ENCODE measurements around the gene CASR.

Gene CASR

GRCh38 chr3:122299872-122300460 lies 116.5 kb downstream of the CASR start:
- DNase-seq (ENCODE audit: extremely low read depth in 1 of 2, low read depth in 1 of 2) = no peak

DNA sequence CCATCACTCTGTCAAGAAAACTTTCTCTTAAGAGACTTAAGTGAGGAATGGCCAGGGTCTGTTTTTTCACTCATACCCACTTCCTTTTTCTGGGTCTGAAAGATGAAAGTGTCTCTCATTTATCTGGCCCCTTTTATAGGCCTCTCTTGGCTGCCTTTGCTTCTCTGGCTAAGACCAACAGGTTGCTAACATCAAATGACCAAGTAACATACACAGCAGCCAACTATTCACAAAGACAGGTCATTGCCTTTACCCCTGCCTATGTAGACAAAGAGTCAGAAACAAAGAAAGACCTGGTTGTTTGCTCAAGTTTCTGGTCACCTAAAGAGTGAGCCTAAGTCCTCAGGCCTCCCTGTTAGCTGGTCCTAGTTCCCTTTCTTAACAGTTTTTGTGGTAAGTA lies 117.6 kb downstream of the CASR start:
- DNase-seq (ENCODE audit: extremely low read depth in 1 of 2, low read depth in 1 of 2) = no peak

DNA sequence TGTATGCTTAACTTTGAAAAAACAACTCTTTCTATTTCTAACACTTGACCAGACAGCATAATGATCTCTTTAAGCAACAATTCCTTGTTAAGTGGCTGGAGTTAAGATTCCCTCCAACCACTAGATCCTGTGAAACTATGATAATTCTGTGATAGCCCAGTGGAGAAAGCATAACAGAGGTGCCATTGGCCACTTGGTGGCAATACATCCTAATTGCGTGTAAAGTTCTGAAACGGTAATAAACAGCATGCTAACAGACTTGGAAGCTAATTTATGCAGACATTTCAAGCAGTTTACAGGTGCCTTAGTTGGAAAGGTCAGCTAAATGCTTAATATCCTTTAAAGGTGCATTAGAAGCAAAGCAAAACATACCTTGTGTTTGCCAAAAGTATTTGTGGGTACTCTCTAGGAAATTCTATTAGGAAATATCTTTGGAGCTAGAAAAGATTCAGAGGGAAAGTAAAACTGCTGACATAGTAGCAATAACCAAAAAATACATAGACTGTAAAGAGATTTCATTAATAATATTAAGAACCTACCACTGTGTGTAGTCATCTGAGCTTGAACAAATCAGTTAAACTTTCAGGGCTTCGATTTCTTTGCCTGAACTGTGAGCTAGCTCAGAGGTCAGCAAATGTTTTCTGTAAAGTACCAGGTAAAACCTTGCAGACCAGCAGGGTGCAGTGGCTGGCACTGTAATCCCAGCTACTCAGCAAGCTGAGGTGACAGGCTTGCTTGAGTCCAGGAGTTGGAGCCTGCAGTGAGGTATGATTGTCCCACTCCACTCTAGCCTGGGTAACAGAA lies 122.6 kb downstream of the CASR start:
- DNase-seq (ENCODE audit: extremely low read depth in 1 of 2, low read depth in 1 of 2) = no peak

DNA sequence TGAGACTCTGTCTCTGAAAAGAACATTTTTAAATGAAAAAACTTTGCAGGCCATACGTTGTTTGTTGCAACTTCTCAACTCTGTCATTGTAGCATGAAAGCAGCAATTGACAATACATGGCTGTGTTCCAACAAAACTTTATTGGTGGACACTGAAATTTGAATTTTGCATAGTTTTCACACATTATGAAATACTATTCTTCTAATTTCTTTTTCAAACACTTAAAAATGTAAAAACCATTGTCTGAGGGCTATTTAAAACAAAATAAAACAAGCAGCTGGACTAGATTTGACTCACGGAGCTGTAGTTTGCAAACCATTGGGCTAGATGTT lies 123.1 kb downstream of the CASR start:
- no peak for DNase-seq (ENCODE audit: extremely low read depth in 1 of 2, low read depth in 1 of 2)

GRCh38 chr3:122307094-122307687 lies 123.7 kb downstream of the CASR start:
- no peak for DNase-seq (ENCODE audit: extremely low read depth in 1 of 2, low read depth in 1 of 2)

- no peak for DNase-seq (ENCODE audit: extremely low read depth in 1 of 2, low read depth in 1 of 2)
Measured at GRCh38 chr3:122307976-122308375, 124.5 kb downstream of the CASR start.

DNA sequence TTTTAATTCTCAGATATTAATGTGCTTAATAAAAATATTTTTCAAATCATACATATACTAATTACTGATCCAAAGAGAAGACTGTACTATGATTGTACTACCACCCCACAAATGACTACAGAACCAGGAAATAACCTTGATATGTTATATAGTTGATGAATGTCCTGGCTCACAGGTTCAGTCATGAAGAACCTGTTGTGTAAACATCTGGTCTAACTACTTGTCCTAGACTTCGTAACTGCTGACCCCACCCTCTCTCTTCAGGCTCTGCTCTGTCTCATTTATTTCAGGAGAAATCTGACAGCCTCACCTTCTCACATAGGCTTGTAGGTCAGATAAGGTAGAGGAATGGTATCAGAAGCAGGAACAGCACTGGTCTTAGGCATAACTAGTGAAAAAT lies 126.9 kb downstream of the CASR start:
- DNase-seq (ENCODE audit: extremely low read depth in 1 of 2, low read depth in 1 of 2) = no peak

DNA sequence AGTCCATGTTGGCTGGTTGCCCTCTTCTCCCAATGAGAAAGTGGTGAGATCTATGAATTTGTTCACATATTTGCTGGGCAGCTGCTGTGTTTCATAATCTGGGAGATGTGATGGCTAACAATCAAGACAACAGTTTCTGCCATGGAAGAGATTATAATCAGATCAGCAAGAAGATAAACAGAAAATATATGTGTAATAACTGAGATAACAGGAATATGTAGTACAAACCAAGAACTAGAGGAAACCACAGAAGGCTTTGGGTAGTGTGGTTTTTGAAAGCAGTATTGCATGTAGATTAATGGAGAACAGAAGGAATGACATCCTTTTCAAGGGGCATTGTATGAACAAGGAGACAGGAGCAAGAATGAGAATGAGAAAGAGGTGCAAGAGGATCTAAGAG lies 129.4 kb downstream of the CASR start:
- no peak for DNase-seq (ENCODE audit: extremely low read depth in 1 of 2, low read depth in 1 of 2)

- no peak for DNase-seq (ENCODE audit: extremely low read depth in 1 of 2, low read depth in 1 of 2)
Measured at GRCh38 chr3:122313281-122313680, 129.8 kb downstream of the CASR start.

- DNase-seq (ENCODE audit: extremely low read depth in 1 of 2, low read depth in 1 of 2) = no peak
Measured at GRCh38 chr3:122314228-122314876, 130.9 kb downstream of the CASR start.

- no peak for DNase-seq (ENCODE audit: extremely low read depth in 1 of 2, low read depth in 1 of 2)
Measured at GRCh38 chr3:122315619-122316018, 132.2 kb downstream of the CASR start.

GRCh38 chr3:122316368-122316767 lies 132.9 kb downstream of the CASR start:
- no peak for DNase-seq (ENCODE audit: extremely low read depth in 1 of 2, low read depth in 1 of 2)

- DNase-seq (ENCODE audit: extremely low read depth in 1 of 2, low read depth in 1 of 2) = no peak
Measured at GRCh38 chr3:122318620-122319019, 135.2 kb downstream of the CASR start.

DNA sequence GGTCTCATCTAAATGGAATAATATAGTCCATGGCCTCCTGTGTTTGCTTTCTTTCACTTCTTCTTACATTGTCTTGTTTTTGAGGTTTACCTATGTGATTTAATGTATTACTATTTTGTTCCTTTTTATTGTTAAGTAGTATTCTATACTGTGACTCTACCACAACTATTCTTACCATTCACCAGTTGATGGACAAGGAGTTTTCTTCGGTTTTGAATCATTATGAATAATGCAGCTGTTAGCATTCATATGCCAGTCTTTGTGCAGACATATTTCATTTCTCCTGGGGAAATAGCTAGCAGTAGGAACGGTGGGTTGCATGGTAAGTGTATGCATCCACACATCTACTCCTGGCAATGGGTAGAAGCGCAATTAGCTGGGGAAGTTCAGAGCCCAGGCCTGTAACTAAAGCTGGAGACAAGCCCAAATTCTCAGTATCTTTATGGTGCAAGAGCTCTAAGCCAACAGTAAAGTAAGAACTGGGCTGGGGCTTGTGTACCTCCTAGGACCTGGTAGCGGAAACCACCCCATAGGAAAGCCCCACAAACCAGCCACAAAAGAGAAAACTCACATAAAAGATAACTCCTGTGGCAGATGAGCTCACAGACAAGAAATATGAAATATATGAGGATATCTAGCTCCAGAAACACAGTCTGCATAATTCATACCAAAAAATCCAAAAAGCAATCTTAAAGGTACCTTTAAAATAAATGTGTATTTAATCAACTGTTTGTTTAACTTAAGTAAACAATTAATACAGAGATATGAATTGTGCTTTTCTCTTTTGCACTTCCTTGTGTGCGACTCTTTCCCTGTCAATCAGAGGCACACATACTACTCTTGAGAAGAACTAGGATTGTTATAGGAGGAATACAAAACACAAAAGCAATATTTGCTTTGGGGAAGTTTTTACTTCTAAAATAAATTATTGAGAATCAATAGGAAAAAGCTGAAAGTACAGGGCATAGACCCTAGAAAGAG lies 138.9 kb downstream of the CASR start:
- DNase-seq (ENCODE audit: extremely low read depth in 1 of 2, low read depth in 1 of 2) = no peak

DNA sequence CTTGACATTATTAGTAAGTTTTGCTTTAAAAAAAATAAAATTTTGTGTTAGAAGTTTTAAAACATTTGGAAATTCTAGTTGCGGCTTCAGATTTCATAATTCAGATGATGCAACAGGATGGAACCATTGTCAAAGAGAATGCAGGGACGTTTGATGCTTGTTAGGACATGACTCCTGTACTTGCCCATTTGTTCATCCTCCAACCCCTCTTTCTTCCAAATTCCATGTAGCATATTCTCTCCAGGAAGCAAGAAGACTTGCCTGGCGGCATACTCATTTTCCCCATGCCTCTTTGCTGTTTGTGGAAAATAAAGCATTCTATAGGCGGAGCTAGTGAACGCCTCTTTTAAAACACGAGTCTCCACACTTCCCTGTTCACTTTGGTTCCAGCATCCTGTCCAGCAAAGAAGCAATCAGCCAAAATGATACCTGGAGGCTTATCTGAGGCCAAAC lies 141.4 kb downstream of the CASR start, which contains the start of gene CSTA:
Gene CSTA, plus strand, starts transcription at position 378 of the 453 bp plus-strand sequence. Its CDS starts 45 bp downstream, at position 423.
- no peak for DNase-seq (ENCODE audit: extremely low read depth in 1 of 2, low read depth in 1 of 2)

GRCh38 chr3:122325769-122326168 lies 142.3 kb downstream of the CASR start:
- no peak for DNase-seq (ENCODE audit: extremely low read depth in 1 of 2, low read depth in 1 of 2)

GRCh38 chr3:122331886-122332285 lies 148.4 kb downstream of the CASR start:
- DNase-seq (ENCODE audit: extremely low read depth in 1 of 2, low read depth in 1 of 2) = no peak

DNA sequence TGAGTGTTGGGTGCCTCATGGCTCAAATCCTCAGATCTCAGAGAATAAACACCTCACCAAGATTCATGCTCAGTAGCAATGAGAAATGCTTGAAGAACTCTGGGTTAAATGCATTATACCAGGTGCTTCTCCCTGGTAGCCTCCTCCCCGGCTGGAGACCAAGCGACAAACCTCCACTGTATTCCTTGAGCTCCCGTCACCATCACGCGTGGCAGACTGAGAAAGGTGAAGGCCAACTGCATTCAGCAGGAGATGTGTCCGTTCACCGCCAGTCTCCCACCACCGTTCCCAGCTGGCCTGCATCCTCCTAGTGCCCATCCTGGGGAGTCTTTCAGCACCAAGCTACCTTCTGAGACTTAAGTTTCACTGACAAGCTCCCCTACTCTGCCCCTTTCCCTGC lies 149.1 kb downstream of the CASR start:
- no peak for DNase-seq (ENCODE audit: extremely low read depth in 1 of 2, low read depth in 1 of 2)

All from stimulated activated CD8-positive, alpha-beta memory T cell treated with anti-CD3 and anti-CD28 coated beads, Interleukin-7, amount 100 ng/mL, for 48 hours (primary cell).